ENCODE results near the gene MAEA.
A peak's percentile ranks its signal among the peaks of the same experiment; 100 is the strongest.
"Not testable (repeated sequence)": the region's sequence is repeated elsewhere in the genome, so short reads cannot be mapped to it uniquely, and the experiment has no call there.

MAEA gene

DNA sequence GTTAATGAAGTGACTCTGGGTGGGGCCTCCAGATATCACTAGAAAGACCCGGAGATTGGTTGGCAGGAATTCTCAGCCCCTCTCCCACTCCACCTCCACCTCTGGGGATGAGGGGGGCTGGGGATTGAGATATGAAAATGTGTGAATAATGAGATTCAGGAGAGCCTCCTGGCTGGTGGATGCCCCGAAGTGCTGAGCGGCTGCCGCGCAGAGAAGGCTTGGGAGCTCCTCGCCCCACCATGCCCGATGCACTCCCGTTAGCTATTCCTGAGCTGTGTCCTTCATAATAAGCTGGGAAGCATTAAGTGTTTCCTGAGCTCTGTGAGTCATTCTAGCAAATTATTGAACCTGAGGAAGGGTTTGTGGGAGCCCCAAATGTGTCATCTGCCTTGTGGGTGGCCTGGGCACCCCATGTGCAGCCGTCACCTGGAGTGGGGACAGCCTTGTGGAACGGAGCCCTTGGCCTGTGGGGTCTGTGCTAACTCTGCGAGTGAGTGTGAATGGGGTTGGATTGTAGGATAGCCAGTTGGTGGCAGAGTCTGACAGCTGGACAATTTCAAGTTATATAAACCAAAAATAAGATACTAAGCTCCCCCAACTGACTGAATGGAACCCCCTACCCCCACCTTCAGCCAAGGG, 4.4 kb upstream of the MAEA start:
- H3K4me3 ChIP-seq (ENCODE audit: low read depth, low read length): no peak overlapping the region
- TF ChIP-seq, protein P1, sequence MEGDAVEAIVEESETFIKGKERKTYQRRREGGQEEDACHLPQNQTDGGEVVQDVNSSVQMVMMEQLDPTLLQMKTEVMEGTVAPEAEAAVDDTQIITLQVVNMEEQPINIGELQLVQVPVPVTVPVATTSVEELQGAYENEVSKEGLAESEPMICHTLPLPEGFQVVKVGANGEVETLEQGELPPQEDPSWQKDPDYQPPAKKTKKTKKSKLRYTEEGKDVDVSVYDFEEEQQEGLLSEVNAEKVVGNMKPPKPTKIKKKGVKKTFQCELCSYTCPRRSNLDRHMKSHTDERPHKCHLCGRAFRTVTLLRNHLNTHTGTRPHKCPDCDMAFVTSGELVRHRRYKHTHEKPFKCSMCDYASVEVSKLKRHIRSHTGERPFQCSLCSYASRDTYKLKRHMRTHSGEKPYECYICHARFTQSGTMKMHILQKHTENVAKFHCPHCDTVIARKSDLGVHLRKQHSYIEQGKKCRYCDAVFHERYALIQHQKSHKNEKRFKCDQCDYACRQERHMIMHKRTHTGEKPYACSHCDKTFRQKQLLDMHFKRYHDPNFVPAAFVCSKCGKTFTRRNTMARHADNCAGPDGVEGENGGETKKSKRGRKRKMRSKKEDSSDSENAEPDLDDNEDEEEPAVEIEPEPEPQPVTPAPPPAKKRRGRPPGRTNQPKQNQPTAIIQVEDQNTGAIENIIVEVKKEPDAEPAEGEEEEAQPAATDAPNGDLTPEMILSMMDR (IDR thresholded peaks at IDR 0.05; ENCODE audit: borderline replicate concordance, insufficient read depth, low read depth, low read length): no peak

DNA sequence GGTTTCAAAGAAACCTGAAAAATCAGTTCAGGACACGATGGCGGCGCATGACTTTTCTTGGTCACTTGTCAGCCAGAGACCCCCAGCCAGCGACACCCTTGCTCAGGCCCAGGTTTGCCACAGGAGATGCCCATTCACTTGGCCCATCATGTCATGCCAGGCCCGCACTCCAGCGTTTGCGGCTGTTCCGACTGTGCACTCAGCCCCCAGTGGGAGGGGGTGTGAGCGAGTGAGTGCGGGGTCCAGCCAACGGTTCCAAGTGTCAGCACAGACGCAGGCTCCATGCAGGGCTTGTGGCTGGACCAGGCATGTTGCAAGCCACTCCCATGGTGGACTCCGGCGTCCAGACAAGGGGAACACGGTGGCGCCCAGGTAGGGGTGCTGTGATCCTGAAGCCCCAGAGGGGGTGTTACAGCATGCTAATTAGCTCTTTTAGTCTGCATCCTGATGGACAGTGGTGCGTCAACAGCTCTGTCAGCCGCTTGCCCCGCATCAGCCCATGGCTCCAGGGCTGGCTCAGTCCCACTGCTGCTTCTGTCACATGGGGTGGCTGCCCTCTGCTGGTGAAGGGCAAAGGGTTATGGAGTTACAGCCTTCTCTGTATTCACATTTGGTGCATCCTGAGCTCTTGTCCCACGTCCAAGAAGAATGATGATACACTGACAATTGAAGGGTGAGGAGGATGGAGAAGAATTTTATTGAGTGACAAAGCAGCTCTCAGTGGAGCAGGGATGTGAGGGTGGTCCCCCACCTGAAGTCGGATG, 3.7 kb upstream of the MAEA start:
- no peak overlapping the region for H3K4me3 ChIP-seq (ENCODE audit: low read depth, low read length)
- TF ChIP-seq, protein P1 (IDR thresholded peaks at IDR 0.05; ENCODE audit: borderline replicate concordance, insufficient read depth, low read depth, low read length): peak; percentile 44; the same call in 1 of the 2 replicates

DNA sequence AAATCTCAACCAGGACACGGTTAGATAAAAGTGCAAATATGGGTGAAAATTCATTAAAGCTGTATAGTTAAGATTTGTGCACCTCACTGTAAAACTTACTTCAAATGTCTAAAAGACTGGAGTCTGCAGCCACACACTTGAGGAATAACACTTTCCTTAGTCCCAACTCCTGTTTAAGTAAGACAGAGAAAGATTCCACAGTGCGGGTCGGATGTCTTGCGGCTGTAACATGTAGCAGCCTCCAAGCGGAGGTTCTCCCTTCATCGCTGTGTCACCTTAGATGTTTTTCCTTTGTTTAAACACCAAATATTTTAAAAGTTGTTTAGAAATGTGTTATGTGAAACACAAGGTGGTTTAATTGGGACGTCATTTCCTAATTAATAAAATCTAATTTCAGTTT, 905 bp upstream of the MAEA start:
- TF ChIP-seq, protein P1 (IDR thresholded peaks at IDR 0.05; ENCODE audit: borderline replicate concordance, insufficient read depth, low read depth, low read length): no peak
- no peak overlapping the region for H3K4me3 ChIP-seq (ENCODE audit: low read depth, low read length)

DNA sequence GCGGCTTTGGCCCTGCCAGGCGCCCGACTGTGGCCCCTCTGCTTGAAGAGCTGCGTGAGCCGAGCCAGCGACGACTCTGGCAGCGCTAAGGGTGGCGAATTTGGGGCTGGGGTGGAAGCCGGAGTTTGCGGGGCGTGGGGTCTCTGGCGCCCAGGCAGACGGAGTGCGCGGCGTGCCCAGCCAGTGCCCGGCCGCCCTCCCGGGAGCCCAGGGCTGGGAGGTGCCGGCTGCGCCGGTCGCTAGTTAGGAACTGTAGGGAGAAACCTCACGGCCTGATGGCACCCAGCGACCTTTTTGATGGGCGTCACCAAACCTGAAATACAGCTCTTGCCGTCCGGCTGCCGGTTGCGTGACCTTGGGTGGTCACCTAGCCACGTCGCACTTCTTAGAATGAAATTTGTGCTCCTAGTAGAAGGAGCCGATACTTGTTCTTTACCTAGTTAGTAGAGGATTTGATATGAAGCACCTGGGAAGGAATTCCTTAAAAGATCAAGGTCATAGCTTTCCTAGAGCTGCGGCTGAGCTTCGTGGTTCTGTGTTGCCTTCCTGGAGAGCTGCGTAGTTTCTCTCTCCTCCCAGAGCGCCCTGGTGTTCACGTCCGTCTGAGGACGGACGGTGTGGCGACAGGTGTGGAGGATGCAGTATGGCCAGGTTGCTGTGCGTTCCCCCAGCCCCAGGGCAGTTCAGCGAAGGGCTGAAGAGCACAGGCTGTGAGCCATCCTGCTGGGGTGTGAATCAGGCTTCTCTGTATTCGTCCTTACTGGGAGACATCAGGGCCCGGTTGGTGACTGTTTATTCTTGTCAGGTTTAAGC, 680 bp downstream of the MAEA start:
- peak overlapping the region; percentile 76 for H3K4me3 ChIP-seq (ENCODE audit: low read depth, low read length)
- TF ChIP-seq, protein P1 (IDR thresholded peaks at IDR 0.05; ENCODE audit: borderline replicate concordance, insufficient read depth, low read depth, low read length): no peak

DNA sequence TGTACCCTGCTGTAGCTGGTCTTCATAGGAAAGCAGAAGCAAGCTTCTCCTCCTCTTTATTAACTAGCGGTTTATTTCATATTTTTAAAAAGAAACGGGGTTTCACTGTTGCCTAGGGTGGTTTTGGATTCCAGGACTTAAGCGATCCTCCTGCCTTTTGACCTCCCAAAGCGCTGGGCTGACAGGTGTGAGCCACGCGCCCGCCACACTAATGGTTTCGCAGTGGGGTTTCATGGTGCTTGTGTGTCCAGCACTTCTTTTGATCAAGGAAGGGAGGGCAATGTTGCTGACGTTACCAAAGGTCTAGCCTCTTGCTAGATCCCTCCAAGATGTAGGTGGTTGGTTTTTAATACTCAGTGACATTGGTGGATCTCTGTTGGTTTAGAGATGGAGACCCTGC, 1.4 kb downstream of the MAEA start:
- H3K4me3 ChIP-seq (ENCODE audit: low read depth, low read length): peak overlapping the region; percentile 76
- TF ChIP-seq, protein P1 (IDR thresholded peaks at IDR 0.05; ENCODE audit: borderline replicate concordance, insufficient read depth, low read depth, low read length): no peak

DNA sequence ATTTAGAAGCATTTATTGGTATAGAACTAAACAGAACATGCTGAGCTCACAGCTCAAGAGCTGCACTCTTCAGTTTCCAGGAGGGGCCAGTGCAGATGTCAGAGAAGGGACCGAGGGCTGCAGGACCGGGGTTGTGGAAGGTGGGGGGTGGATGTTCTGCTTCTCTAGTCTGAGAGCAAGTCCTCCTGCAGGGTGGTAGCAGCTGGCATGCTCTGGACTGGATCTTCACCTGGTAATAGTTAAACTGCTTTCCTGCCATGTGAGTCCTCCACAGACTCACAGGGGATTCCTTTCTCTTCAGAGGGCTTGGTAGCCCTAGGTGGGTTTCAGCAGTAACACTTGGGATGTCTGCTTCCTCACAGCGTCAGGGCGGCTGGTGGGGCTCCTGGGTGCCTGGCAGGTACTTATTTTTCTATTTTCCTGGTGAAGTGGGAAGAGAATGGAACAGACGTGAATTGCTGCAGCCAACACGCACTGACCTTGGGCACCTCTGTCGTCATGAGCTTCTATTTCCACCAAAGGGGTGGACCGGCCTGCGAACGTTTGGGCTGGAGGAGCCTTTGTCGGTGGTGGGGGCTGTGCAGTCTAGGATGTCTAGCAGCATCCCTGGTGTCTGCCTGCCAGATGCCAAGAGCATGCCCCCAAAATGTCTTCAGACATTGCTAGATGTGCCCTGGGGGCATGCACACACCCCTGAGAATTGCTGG, 2.5 kb downstream of the MAEA start:
- H3K4me3 ChIP-seq (ENCODE audit: low read depth, low read length): no peak overlapping the region
- TF ChIP-seq, protein P1 (IDR thresholded peaks at IDR 0.05; ENCODE audit: borderline replicate concordance, insufficient read depth, low read depth, low read length): no peak

DNA sequence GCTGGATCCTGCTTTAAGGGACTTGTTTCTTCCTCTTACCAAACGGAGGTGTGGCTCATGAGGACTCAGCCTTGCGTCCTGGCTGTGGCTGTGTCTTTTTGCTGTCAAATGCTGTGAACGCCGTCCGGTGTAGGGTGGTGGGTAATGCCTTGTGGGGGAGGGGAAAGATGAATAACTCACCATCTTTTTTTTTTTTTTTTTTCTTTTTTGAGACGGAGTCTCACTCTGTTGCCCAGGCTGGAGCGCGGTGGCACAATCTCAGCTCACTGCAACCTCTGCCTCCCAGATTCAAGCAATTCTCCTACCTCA, 3.0 kb downstream of the MAEA start:
- H3K4me3 ChIP-seq (ENCODE audit: low read depth, low read length): not testable (repeated sequence)
